Measurements from ENCODE around the gene COL5A1.

The COL5A1 gene

DNA sequence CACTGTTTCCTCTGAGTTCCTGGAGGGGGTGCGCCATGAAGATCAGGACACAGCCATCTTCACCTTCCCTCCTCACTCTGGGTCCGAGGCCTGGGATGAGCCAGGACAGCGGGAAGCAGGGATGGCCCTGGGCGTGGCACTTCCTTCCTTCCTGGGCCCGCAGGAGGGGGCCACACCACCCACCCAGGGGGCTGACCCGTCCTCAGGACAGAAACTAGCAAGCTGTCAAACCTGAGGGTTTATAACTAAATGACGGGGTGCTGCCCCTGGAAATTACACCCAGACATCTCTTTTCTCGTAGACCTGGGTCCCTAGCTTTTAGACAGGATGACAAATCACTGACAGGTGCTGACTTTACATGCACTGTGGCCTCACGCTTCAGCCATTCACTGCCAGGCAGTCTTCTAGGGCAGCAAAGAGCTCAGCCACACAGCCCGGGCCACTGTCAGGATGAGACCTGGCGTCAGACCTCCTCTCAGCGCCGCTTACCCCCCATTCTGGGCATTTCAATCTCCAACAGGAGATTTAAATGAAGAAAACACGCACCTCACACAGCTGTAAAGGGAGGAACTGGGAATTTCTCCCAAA, 247.1 kb downstream of the COL5A1 start:
- no peak for DNase-seq (ENCODE audit: low read depth)
- no peak for TF ChIP-seq CTCF (IDR thresholded peaks at IDR 0.05; ENCODE audit: insufficient read depth, low read depth, low read length, missing control alignments)

DNA sequence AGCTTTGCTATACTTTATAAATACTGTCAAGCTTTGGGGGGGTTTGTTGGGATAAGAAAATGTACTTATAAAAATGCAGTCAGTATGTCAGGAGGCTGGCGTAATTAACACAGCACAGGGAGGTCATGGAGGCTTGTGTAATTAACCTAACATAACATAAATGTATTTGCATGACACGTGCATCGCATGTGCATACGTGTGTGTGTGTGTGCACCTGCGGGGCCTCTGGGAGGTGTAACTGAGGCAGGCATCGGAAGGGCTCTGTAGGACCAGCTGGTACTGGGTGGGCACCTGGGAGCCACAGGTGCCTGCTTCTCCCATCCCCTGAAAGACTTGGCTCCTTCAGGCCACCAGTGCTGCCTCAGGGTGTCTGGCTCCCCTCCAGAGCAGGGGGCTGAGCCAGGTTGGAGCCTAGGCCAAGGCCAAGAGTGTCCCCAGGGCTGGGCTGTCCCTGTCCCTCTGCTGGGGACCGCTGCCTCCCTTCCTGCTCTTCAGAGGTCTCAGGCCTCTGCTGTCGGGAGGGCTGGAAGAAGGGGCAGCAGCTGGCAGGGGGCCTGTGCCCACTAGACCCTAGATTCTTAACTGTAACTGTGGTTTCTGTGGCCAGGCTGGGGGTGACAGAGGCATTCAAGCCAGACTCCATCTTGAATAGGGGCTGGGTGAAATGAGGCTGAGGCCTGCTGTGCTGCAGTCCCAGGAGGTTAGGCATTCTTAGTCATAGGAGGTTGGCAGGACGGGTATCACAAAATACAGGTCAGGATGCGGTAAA, 248.0 kb downstream of the COL5A1 start:
- no peak for DNase-seq (ENCODE audit: low read depth)
- H3K4me3 ChIP-seq (ENCODE audit: low read length): no peak overlapping the region
- no peak for TF ChIP-seq CTCF (IDR thresholded peaks at IDR 0.05; ENCODE audit: insufficient read depth, low read depth, low read length, missing control alignments)

More for the DNA sequence above, 247.1 kb downstream of the COL5A1 start:
- H3K4me3 ChIP-seq (ENCODE audit: low read length): no peak overlapping the region

DNA sequence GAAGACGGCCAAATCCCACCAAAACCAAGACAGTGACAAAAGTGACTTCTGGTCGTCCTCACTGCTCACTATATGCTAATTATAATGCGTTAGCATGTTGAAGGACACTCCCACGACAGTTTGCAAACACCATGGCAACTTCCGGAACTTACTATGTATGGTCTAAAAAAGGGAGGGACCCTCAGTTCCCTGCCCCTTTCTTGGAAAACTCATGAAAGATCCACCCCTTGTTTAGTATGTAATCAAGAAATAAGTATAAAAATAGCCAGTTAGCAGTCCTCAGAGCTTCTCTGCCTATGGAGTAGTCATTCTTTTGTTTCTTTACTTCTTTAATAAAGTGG, 248.5 kb downstream of the COL5A1 start:
- H3K4me3 ChIP-seq (ENCODE audit: low read length): no peak overlapping the region
- DNase-seq (ENCODE audit: low read depth): no peak
- no peak for TF ChIP-seq CTCF (IDR thresholded peaks at IDR 0.05; ENCODE audit: insufficient read depth, low read depth, low read length, missing control alignments)

DNA sequence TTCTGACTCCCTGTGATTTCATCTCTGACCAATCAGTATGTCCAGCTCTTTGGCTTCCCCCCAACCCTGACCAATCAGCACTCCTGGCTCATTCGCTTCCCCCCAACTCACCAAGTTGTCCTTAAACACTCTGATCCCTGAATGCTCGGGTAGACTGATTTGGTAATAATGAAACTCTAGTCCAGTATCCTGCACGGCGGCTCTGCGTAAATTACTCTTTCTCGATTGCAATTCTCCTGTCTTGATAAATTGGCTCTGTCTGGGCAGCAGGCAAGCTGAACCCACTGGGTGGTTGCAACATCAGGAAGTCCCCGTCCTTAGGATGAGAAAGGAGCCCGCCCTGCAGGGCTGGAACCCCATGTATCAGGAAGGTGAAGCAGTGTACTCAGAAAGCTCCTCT, 249.4 kb downstream of the COL5A1 start:
- no peak for DNase-seq (ENCODE audit: low read depth)
- no peak overlapping the region for H3K4me3 ChIP-seq (ENCODE audit: low read length)
- TF ChIP-seq CTCF (IDR thresholded peaks at IDR 0.05; ENCODE audit: insufficient read depth, low read depth, low read length, missing control alignments): no peak

DNA sequence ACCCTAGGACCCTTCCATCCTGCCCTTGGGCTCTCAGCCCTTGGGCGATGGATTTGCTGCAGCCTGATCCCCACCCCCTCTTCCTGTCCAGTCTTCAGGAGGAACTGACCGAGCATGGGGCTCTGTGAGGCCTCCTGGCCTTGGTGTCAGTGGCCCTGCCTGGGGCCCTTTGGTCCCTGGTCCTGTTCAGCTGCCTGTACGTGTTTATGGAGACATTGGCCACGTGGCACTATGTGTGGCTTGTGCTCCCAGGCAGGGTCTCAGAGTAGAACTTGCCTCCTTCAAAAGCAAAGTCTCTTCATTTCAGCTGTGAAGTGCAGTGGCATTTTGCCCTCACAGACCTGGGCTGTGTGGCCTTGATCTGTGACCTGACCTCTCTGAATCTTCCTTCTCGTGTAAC, 250.1 kb downstream of the COL5A1 start:
- no peak for DNase-seq (ENCODE audit: low read depth)
- H3K4me3 ChIP-seq (ENCODE audit: low read length): no peak overlapping the region
- no peak for TF ChIP-seq CTCF (IDR thresholded peaks at IDR 0.05; ENCODE audit: insufficient read depth, low read depth, low read length, missing control alignments)

DNA sequence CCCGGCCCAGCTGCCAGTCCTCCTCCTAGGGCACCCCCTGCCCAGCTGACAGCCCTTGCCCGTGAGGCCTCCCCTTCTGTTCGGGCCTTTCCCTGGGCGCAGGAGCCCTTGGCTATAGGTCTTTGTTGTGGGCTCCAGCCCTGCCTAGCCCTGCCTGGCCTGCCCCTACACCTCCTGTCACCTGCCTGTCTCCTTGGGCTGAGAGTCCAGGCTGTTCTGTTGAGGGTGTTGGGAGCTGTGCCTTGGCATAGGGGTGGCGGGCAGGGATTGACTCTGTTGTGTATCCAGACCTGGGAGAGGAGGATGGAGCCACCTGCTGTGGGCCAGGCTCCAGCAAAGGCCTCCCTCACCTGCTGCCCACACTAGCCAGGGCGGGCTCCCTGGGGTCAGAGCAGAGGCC, 250.6 kb downstream of the COL5A1 start:
- no peak overlapping the region for H3K4me3 ChIP-seq (ENCODE audit: low read length)
- no peak for TF ChIP-seq CTCF (IDR thresholded peaks at IDR 0.05; ENCODE audit: insufficient read depth, low read depth, low read length, missing control alignments)
- no peak for DNase-seq (ENCODE audit: low read depth)
